NCI-H2081 treated with DMSO at 0.1 percent for 48 hours (cell line): ENCODE data around the gene PALB2.
"Not testable (repeated sequence)": the region's sequence is repeated elsewhere in the genome, so short reads cannot be mapped to it uniquely, and the experiment has no call there.

ENCODE experiments used
- DNase-seq: peaks from one replicate; lab custom pipeline; 2025; lab: John Stamatoyannopoulos, UW

Gene PALB2

DNA sequence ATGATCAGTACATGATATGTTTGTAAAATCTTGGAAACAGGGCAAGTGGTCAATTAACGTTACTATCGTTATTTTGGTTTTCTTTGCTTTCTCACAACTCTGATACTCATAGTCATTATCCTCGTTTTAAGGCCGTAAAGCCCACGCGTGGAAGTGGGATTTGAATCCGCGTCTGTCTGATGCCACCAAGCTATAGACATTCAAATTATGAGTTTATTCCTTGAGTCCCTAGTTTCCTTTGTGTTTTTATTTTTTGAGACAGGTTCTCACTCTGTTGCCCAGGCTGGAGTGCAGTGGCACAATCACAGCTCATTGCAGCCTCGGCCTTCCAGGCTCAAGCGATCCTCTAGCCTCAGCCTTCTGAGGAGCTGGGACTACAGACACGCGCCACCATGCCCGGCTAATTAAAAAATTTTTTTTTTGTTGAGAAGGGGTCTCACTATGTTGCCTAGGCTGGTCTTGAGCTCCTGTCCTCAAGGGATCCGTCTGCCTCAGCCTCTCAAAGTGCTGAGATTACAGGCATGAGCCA, 1.2 kb upstream of the PALB2 start:
- no peak for DNase-seq

DNA sequence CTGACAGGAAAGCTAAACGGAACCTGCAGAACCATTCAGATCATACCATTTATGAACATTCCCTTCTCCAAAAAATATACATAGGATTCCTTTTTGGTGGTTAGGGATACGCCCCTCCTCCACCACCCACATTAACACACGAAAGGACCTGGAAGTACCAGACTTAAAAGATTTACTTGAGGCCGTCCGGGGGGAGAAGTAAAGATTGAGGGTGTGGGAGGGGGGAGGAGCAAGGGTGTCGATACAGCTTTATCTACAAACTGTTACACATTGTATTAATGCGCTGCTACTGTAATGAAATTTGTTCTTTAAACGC, 537 bp downstream of the PALB2 start:
- no peak for DNase-seq

DNA sequence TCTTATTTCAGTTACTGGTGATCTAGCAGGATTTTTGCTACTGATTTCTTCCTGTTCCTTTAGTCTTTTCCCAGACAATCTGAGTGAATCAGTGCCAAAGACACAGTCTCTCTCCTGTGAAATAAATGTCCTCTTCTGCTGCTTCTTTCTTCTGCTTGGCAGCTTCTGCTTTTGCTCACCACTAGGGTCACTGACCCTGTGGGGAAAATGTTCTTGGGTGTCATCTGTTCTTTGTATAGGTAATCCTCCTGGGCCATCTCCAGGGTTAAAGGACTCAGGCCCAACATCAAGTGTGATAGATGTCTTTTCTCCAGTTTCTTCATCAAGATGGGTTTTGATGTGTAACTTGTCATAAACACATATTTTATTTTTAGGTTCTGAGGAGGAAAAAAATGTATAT, 5.2 kb downstream of the PALB2 start:
- no peak for DNase-seq

DNA sequence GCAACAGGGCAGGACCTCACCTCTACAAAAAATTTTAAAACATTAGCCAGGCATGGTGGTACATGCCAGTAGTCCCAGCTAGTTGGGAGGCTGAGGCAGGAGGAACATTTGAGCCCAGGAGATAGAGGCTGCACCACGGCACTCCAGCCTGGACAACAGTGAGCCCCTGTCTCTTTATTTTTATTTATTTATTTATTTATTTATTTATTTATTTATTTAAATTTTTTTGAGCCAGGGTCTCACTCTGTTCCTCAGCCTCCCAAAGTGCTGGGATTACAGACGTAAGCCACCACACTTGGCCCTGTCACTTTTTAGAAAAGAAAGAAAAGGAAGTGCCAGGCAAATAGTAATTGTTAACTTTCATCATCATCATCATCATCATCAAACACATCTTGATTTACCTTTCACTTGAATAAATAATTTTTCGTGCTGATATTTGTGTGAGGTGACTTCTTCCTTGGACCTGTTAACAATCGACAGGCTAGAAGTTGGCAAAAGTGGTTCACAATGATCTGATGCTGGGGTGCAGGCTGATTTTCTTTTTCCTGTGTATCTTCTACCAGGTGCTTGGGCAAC, 6.6 kb downstream of the PALB2 start:
- no peak for DNase-seq

DNA sequence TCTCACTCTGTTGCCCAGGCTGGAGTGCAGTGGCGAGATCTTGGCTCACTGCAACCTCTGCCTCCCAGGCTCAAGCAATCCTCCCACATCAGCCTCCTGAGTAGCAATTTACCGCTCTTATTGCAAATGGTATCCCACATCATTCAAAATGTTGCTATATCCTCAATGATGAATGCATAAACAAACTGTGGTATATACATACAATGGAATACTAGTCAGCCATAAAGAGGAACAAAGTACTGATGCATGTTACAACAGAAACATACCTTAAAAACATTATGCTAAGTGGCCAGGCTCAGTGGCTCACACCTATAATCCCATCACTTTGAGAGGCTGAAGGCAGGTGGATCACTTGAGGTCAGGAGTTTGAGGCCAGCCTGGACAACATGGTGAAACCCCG, 9.2 kb downstream of the PALB2 start:
- not testable (repeated sequence) for DNase-seq

DNA sequence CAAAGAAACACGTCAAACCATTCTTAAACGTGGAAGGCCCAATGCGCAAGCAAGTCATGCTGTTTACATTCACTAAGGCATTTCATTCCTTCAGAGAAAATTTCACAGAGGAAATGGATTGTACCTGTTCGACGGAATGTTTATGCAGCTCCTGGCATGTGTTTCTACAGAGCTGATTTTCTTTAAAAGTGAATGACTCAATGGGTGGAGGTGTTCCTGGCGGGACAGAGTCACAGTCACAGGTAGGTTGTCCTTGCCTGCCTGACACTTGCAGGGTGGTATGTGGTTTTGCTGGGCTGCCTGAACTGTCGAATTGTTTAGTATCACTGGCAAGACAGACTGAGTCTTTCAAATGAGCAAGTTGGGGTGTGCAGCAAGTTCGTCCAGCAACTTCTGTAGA, 11.6 kb downstream of the PALB2 start:
- DNase-seq: no peak

DNA sequence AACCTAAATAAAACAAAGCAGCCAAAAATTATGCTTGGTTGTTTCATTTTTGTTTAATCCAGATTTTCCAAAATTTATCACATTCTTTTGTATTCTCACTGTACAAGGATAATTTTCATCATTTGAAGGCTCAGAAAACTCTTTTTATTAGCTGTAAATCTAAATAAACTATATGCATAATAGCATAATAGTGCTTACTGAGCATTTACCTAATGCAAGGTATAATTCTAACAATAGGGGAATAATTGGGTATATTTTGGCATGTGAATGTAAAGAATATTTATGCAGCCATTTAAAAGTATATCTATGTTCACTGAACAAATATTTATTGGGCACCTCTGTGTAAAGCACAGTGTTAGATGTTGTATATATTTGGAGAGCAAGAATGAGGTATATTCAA, 17.0 kb downstream of the PALB2 start:
- no peak for DNase-seq

DNA sequence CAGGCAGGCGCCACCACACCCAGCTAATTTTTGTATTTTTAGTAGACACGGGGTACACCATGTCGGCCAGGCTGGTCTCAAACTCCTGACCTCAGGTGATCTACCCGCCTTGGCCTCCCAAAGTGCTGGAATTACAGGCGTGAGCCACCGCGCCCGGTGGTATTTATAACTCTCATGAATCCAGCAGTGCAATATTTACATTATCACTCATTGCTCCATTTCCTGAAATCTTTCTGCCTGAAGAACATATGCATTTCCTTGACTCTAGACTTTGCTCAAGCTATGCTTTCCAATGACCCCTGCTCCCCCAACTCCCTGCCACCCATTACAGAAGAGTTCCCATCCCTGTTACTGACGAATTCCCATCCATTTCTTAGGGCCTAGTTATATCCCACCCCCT, 25.3 kb downstream of the PALB2 start:
- DNase-seq: no peak

DNA sequence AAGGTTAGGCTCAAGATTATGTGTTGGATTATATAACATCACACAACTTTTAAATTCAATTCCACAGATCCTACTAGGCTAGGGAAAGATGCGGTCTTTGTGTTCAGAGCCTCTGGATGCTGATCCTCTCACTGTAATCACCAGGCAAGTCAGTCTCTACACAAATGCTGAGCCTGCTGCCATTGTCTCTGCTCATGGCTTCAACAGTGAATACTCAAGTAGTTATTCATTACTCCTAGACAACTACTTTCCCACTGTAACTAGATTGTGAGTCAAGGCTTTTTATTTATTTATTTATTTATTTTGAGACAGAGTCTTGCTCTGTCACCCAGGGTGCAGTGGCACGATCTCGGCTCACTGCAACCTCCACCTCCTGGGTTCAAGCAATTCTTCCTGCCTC, 29.2 kb downstream of the PALB2 start:
- no peak for DNase-seq

DNA sequence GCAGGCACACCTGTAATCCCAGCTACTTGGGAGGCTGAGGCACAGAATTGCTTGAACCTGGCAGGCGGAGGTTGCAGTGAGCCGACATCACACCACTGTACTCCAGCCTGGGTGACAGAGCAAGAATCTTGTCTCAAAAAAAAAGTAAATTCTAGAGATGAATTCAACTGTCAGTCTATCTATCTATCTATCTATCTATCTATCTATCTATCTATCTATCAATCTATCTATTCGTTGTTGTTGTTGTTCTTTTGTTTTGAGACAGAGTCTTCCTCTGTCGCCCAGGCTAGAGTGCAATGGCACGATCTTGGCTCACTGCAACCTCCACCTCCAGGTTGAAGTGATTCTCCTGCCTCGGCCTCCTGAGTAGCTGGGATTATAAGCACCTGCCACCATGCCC, 30.2 kb downstream of the PALB2 start:
- DNase-seq: not testable (repeated sequence)

DNA sequence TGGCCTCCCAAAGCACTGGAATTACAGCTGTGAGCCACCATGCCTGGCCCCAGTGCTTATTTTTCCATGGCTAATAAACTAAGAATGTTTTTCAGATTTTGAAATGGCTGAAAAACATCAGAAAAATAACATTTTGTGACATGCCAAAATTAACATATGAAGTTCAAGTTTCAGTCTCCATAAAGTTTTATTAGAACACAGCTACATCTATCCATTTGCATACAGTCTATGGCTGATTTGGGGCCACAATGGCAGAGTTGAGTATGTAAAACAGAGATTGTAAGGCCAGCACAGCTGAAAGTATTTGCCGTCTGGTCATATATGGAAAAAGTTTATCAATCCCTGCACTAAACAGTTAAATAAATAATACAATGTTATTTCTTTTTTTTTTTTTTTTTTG, 31.2 kb downstream of the PALB2 start:
- DNase-seq: no peak

DNA sequence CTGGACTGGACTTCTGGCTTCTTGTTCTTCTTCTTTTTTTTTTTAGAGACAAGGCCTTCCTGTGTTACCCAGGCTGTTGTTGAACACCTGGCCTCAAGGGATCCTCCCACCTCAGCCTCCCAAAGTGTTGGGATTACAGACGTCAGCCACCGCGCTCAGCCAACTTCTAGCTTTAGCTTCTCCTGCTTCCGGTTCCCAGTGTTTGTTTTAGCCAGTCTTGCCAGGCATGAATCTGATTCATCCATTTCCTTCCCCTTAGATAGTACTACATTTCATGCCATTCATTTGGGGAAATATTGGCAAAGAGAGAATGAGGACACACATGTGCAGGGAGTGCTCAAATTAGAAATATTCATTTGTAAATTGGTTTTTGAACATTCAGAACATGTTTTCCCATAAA, 32.9 kb downstream of the PALB2 start:
- no peak for DNase-seq

DNA sequence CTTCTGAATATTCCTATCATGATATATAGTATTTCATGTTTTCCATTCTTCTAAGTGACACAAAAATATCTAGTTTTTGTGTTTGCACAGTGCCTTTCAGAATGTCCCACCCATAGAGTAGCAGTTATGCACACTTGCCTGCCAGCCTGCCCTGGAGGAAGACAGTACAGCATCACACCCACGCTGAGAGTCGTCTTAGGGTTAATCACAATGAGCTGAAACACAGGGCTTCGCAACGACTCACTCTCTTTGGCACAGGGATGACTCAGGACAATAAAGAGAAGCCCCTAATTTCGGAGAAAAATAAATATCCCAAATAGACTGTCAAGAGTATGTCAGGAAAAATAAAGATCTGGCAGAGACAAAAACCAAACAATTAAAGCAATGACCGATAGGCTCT, 33.4 kb downstream of the PALB2 start:
- DNase-seq: no peak

DNA sequence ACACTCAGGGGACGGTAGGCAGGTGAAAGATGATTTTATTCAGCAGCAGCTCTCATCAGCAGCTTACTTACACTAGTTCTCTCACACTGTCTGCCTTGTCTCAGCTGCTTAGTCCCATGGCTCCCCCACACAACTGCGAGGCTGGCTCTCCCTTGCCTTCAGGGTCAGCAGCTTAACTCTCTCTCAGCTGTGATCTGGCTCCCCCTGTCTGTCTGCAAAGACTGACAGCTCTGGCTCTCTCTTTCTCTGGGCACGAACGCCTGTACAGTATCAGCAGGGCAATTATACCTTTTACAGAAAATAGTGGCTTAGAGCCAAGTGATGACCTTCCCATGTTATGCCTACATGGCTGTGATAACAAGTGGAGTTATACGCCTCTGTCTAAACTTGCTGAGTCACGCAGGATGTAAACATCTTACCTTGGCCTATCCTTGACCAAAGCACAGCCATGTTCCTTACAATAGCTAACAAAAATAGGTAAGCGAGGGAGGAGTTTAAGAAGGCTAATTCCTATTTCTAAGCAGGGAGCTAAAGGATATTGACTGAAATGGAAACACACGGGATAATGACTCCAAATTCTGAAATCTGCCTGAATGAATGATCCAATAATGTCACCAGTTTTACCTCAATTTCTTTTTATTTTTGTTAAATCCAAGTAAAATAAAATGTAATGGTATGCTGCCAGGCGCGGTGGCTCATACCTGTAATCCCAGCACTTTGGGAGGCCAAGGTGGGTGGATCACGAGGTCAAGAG, 43.9 kb downstream of the PALB2 start:
- DNase-seq: no peak

DNA sequence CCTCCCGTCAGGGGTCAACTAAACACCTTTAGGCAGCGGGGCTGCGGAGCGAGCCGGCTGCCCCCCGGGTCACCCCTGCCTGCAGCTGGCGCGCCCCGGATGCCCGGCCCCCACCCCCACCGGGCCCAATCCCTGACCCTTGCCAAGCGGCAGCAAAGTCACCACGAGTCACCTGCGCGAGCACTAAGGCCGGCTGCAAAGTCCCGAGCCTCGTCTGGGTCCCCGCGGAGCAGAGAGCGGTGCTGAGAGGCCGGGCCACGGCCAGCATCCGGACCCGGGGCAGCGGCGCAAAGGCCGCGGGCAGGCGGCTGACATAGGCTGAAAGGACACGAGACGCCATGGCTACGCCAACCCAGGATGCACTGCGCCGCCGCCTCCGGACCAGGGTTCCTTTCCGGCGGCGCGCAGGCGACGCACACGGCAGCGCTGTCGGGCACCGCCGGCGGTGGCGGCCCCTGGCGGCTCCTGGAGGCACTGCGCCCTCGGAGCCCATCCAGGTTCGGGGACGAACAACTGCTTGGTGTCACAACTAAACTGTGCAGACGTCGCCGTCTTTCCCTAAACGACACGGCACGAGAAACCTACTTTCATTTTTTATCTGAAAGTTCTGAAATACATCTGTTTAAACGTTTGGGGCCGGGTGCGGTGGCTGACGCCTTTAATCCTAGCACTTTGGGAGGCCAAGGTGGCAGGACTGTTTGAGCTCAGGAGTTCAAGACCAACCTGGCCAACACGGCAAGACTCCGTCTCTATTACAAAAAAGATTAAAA, 45.0 kb downstream of the PALB2 start, which contains the start of gene NDUFAB1:
Gene NDUFAB1, minus strand, starts transcription at position 366 of the 770 bp plus-strand sequence. Its CDS starts 26 bp downstream, at position 340.
- DNase-seq: peak; percentile 27

DNA sequence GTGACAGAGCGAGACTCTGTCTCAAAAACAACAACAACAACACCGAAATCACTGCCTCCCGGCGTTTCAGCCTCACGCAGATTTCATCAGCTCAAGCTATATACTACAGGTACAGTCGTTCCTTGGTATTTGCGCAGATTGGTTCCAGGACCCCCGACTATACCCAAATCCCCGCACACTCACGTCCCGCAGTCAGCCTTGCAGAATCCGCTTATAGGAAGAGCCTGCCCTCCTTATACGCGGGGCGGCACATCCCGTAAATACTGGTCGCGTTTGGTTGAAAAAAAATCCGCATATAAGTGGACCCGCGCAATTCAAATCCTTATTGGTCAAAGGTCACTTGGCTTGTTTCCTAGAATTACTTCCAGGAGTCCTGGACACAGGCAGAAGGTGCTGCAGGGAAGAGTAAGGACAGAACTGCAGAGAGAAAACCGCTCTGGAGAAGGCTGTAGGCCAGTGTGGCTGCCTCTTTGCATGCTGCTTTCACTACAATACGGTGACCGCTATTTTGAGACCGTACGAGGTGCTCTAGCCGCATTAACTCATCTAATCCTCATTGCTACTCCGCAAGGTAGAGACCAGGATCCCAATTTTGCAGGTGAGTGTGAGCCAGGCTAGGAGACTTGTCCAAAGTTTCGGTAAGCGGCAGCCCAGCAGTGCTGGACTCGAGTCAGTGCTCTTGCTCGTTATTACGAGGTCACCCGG, 45.7 kb downstream of the PALB2 start:
- DNase-seq: no peak

DNA sequence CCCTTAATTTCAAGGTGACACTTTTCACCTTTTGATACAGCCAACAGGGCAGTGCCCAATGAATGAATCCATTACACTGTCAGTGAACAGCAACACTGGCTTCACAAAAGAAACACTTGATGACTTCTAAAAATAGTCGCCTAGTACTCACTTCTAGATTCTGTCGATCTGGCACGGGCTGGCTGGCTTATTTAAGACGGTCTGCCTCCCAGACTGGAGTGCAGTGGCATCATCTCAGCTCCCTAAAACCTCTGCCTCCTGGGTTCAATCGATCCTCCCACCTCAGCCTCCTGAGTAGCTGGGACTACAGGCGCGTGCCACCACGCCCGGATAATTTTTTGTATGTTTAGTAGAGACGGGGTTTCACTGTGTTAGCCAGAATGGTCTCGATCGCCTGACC, 46.9 kb downstream of the PALB2 start:
- DNase-seq: no peak

DNA sequence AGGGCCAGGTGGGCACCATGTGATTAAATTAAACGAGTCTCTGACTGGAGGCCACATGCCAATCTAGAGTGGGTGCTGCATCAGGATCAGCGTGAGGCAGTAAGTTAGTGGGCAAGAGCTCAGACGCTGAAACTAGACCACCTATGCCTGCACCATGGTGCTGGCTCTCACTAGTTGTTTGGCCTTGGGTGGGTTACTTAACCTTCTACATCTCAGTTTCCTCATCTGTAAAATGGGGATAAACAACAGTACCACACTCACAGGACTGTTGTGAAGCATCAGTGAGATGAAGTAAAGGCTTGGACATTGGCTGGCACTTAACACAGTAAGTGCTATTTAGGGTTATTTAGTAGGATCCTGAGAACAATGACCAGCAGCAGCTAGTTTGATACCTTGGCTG, 50.9 kb downstream of the PALB2 start:
- DNase-seq: no peak

DNA sequence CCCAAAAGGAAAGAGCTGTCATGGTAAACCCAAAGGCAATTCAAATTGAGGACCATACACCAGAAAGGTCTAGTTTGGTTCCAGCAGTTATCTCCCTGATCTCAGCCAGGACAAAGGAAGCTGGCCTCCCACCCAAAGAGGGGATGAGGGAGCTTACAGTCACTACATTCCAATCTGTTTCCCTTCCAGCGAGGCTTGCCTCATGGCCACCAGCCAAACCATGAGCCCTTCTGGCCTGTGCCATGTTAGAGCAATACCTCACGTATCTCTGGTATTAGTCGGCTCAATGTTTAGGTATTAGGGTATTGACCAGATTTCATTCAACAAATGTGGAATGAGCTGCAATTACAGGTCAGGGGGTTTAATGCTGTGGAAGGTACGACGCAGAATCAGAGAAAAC, 53.4 kb downstream of the PALB2 start:
- no peak for DNase-seq

DNA sequence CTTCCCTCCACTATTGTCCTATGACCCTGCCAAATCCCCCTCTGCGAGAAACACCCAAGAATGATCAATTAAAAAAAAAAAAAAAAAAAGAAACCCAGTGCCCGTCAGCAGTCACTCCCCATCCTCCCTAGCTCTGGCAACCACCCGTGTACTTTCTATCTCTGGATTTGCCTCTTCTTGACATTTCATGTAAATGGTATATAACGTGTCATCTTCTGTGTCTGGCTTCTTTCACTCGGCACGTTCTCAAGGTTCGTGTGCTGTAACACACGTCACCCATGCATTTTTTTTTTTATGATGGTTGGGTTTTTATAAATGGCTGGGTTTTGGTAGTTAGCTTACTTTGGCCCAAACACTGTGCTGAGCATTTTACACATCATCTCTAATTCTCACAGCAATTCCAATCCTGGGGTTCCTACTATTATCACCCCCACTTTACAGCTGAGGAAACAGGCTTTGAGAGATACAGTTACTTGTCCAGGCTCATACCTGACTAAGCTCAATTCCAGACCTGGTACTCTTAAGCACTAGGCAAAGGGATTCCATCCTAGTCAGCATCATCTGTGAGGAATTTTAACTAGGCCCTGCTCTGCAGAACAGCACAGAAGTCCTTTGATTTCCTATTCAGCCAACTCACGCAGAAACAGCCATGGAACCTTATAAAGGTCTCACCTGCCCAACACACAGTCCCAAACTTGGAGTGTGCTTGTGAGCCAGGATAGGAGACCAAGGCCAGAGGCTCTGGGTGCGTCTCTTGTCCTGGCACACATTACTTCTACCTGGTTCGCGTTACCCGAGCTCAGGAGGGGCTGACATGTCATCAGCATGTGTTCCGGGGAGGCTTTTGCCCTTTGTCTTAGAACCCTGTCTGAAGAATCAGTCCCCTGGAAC, 56.7 kb downstream of the PALB2 start:
- no peak for DNase-seq

DNA sequence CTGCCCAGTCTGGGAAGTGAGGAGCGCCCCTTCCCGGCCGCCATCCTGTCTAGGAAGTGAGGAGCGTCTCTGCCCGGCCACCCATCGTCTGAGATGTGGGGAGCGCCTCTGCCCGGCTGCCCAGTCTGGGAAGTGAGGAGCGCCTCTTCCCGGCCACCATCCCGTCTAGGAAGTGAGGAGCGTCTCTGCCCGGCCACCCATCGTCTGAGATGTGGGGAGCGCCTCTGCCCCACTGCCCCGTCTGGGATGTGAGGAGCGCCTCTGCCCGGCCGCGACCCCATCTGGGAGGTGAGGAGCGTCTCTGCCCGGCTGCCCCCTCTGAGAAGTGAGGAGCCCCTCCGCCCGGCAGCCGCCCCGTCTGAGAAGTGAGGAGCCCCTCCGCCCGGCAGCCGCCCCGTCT, 57.8 kb downstream of the PALB2 start:
- DNase-seq: not testable (repeated sequence)
